ENCODE data around the gene VWA1. TPM values are rescaled to one million over a fixed set of nuclear protein-coding genes. Genes with fewer than 3 reads are reported as not detected.

The VWA1 gene
- total and polyA plus RNA-seq, 2 of the 4 experiments (the other 2 are of a cell fraction): 1.1 to 6.1 TPM

- H3K9me1 ChIP-seq (ENCODE audit: insufficient read depth, low read length): 0 out of 2 replicates have a peak, but pooled peaks cover 6% of the 10 kb centered on the region
- H3K4me1 ChIP-seq (ENCODE audit: control insufficient read depth, insufficient read depth, low read length): no peaks in the 10 kb centered on the region
- no peak overlapping the region for H3K18ac ChIP-seq (ENCODE audit: low read depth, low read length)
- H3K4me3 ChIP-seq (ENCODE audit: insufficient read depth, low read depth, low read length): no peak overlapping the region
- no TSS peak for BruUV-seq (replicated peaks)
- no peak overlapping the region for H3K9ac ChIP-seq (ENCODE audit: low read depth, low read length)
- no peak for ATAC-seq (ENCODE audit: low read depth)
- in situ Hi-C loops (cut with MboI; ENCODE audit: low sequenced_read_pairs): no loop called here
- H2BK15ac ChIP-seq (ENCODE audit: low read depth, low read length): no peak overlapping the region
- DNase-seq: no peak
- H3K27ac ChIP-seq (ENCODE audit: insufficient read depth, low read length): no peak overlapping the region
- no peak overlapping the region for H3K14ac ChIP-seq (replicated peaks; ENCODE audit: low read depth, low read length)
- no peak overlapping the region for H2AK5ac ChIP-seq (ENCODE audit: low read depth, low read length)
- peaks cover 21% of the 10 kb centered on the region for H4K20me1 ChIP-seq (ENCODE audit: insufficient read depth, low read length)
- H2BK20ac ChIP-seq (ENCODE audit: low read depth, low read length): no peak overlapping the region
- no peaks in the 10 kb centered on the region for H3K9me3 ChIP-seq (ENCODE audit: control insufficient read depth, insufficient read depth, low read length)
- no peak for TF ChIP-seq RCOR1 (IDR thresholded peaks at IDR 0.05; ENCODE audit: insufficient replicate concordance, low read length)
- TF ChIP-seq USF2 (IDR thresholded peaks at IDR 0.05; ENCODE audit: low read depth, low read length): no peak
- no peak for TF ChIP-seq CEBPB (IDR thresholded peaks at IDR 0.05; ENCODE audit: low read depth, low read length)
- no peak for TF ChIP-seq NFE2L2 (IDR thresholded peaks at IDR 0.05; ENCODE audit: low read depth, low read length)
- no peak for TF ChIP-seq FOS (IDR thresholded peaks at IDR 0.05; ENCODE audit: low read depth, low read length)
- no peak for TF ChIP-seq SMC3 (IDR thresholded peaks at IDR 0.05; ENCODE audit: low read depth, low read length)
- TF ChIP-seq MAFK (IDR thresholded peaks at IDR 0.05; ENCODE audit: low read depth, low read length): no peak
- H3K4ac ChIP-seq (ENCODE audit: low read depth, low read length): no peak overlapping the region
- H4K91ac ChIP-seq (ENCODE audit: insufficient read depth, low read depth, low read length): no peak overlapping the region
- no peaks in the 10 kb centered on the region for H3K27me3 ChIP-seq (ENCODE audit: control insufficient read depth, insufficient read depth, low read length)
- H3K4me2 ChIP-seq (ENCODE audit: low read depth, low read length): no peak overlapping the region
- H3K56ac ChIP-seq (ENCODE audit: extremely low read depth, insufficient read depth, low read length): no peak overlapping the region
- H2BK120ac ChIP-seq (ENCODE audit: low read depth, low read length): no peak overlapping the region
- no peak overlapping the region for H3K23ac ChIP-seq (ENCODE audit: low read depth, low read length)
- WGBS, 2 experiments (ENCODE audit: extremely low coverage in 2 of 2, insufficient read length in 1 of 2): 100% methylated on average over 5 of the region's 22 CpGs; no CpG with 5 or more reads in 1 of the 2 experiments
- ChIA-PET CTCF (no interaction called here), POLR2A (ENCODE audit: unreplicated experiment) (no interaction called here)
- dilution Hi-C loops (cut with HindIII; ENCODE audit: low sequenced_read_pairs, unreplicated experiment): no loop called here
- H3K36me3 ChIP-seq (ENCODE audit: control insufficient read depth, insufficient read depth, low read length): peaks cover 32% of the 10 kb centered on the region
- no peak overlapping the region for H4K5ac ChIP-seq (ENCODE audit: low read depth, low read length)
- no peak overlapping the region for H2AFZ ChIP-seq (replicated peaks; ENCODE audit: low read length, poor library complexity)
- H2BK5ac ChIP-seq (ENCODE audit: low read depth, low read length, poor library complexity, severe bottlenecking): no peak overlapping the region
- intact Hi-C loops (cut with micrococcal nuclease): no loop called here
- no peak overlapping the region for H2AK9ac ChIP-seq (replicated peaks; ENCODE audit: low read depth, low read length, poor library complexity)
- H4K8ac ChIP-seq (ENCODE audit: low read depth in 2 of 2, low read length in 2 of 2): no peak overlapping the region
- peaks cover 4 to 22% of the 10 kb centered on the region in 2 experiments for H3K79me1 ChIP-seq (ENCODE audit: low read depth in 1 of 2, low read length in 2 of 2)
These were observed 41.7 kb downstream of the VWA1 start for GRCh38 chr1:1477206-1477605.

All from IMR-90 (cell line).